ENCODE results near the gene DUSP8.
"Not testable (repeated sequence)": the region's sequence is repeated elsewhere in the genome, so short reads cannot be mapped to it uniquely, and the experiment has no call there.

The DUSP8 gene

DNA sequence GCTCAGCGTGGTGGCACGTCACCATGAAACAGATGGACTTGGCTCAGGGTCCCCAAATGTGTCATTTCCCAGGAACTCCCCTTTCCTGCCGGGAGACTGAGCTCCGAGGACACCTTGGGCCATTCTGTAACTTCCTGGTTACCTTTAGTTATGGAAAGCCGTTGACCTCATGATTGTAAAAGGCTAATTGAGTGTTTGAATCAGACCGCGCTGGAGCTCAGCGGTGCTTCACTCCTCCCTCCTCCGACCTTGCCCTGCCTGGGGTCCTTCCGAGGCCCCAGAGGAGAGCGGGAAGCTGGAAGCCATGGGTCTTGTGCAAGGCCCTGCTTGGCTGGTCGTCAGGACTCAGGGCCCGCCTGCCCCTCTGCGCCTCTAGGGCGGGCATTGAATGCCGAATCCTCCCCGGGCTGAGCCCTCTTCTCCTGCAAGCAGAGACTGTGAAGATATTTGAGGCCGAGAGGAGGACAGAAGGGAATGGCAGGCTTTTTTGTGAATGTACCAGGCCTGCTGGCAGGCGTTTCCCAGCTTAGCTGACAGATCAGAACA, 24.6 kb upstream of the DUSP8 start:
- H3K4me1 ChIP-seq (ENCODE audit: control insufficient read depth in 2 of 2, insufficient read depth in 1 of 2, low read depth in 1 of 2, low read length in 2 of 2); H3K79me1 ChIP-seq (ENCODE audit: low read depth, low read length); H3K27ac ChIP-seq (replicated peaks; ENCODE audit: low read length); H3K9me3 ChIP-seq (replicated peaks in 1 of 2; ENCODE audit: control insufficient read depth in 2 of 2, insufficient read depth in 1 of 2, low read depth in 1 of 2, low read length in 2 of 2); H3K4ac ChIP-seq (ENCODE audit: low read length); H4K8ac ChIP-seq (ENCODE audit: low read depth, low read length); H4K91ac ChIP-seq (ENCODE audit: low read depth, low read length, poor library complexity); DNase-seq (ENCODE audit: low spot score); H2BK12ac ChIP-seq (ENCODE audit: low read length); H2BK15ac ChIP-seq (ENCODE audit: low read length); H2BK5ac ChIP-seq (ENCODE audit: low read length); H3K9ac ChIP-seq (ENCODE audit: low read depth, low read length, poor library complexity); H3K4me2 ChIP-seq (ENCODE audit: insufficient read depth, low read length, poor library complexity, severe bottlenecking); H3K4me3 ChIP-seq (ENCODE audit: low read length in 2 of 2); H2AK5ac ChIP-seq (ENCODE audit: low read depth, low read length); H3K23ac ChIP-seq (ENCODE audit: low read depth, low read length, poor library complexity); H3K36me3 ChIP-seq (replicated peaks in 1 of 2; ENCODE audit: control insufficient read depth in 2 of 2, insufficient read depth in 2 of 2, low read length in 2 of 2); H2BK120ac ChIP-seq (ENCODE audit: low read depth, low read length); H3K14ac ChIP-seq (ENCODE audit: low read length): not testable (repeated sequence)
- peak overlapping the region; percentile 13 for H3K18ac ChIP-seq (ENCODE audit: low read length)
- no CpG with 5 or more reads among the region's 19 CpGs for WGBS, 2 donors (ENCODE audit: extremely low coverage in 2 of 2, insufficient read length in 2 of 2, insufficient replicate concordance in 1 of 2)
- H2AFZ ChIP-seq (ENCODE audit: low read length): peak overlapping the region; percentile 50
- peaks cover 0 to 27% (median 11%) of the 10 kb centered on the region in 3 experiments for H3K27me3 ChIP-seq (ENCODE audit: control insufficient read depth in 3 of 3, insufficient read depth in 3 of 3, low read depth in 1 of 3, low read length in 3 of 3)

DNA sequence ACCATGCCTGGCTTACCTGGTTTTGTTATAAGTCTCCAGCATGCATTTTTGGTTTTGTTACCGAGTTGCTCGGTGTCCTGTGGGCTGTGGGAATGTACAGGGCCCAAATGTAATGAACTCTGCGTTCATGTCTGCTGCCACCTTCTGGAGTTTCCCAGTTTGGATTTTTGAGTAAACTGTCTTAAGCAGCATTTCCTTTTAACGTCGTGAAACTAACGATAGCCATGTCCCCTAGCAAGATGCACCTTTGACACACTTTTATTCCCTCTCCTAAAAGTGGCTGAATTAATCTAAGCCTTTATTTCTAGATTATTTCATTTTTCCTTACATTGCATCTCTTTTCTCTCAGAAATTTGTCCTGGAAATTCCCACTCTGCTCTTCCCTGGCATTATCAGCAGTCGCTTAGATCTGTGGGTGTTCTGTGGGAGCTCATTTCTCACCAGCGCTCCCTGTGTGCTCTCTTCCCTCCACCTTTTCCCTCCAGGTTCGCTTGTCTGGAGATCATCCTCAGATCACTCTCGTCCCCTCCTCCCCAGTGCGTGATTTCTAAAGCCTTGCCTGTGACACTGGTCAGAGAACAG, 24.0 kb upstream of the DUSP8 start:
- not testable (repeated sequence) for H4K91ac ChIP-seq (ENCODE audit: low read depth, low read length, poor library complexity); H2BK12ac ChIP-seq (ENCODE audit: low read length); H3K36me3 ChIP-seq (replicated peaks in 1 of 2; ENCODE audit: control insufficient read depth in 2 of 2, insufficient read depth in 2 of 2, low read length in 2 of 2); H3K14ac ChIP-seq (ENCODE audit: low read length); H3K23ac ChIP-seq (ENCODE audit: low read depth, low read length, poor library complexity); H2BK15ac ChIP-seq (ENCODE audit: low read length); H3K4me1 ChIP-seq (ENCODE audit: control insufficient read depth in 2 of 2, insufficient read depth in 1 of 2, low read depth in 1 of 2, low read length in 2 of 2); H3K4ac ChIP-seq (ENCODE audit: low read length); DNase-seq (ENCODE audit: low spot score); H2BK120ac ChIP-seq (ENCODE audit: low read depth, low read length); H3K18ac ChIP-seq (ENCODE audit: low read length); H2AK5ac ChIP-seq (ENCODE audit: low read depth, low read length); H2AFZ ChIP-seq (ENCODE audit: low read length); H3K9me3 ChIP-seq (replicated peaks in 1 of 2; ENCODE audit: control insufficient read depth in 2 of 2, insufficient read depth in 1 of 2, low read depth in 1 of 2, low read length in 2 of 2); H3K27ac ChIP-seq (replicated peaks; ENCODE audit: low read length); H3K9ac ChIP-seq (ENCODE audit: low read depth, low read length, poor library complexity); H3K4me3 ChIP-seq (ENCODE audit: low read length in 2 of 2); H2BK5ac ChIP-seq (ENCODE audit: low read length); H3K4me2 ChIP-seq (ENCODE audit: insufficient read depth, low read length, poor library complexity, severe bottlenecking); H3K79me1 ChIP-seq (ENCODE audit: low read depth, low read length); H4K8ac ChIP-seq (ENCODE audit: low read depth, low read length)
- no CpG with 5 or more reads among the region's 11 CpGs for WGBS, 2 donors (ENCODE audit: extremely low coverage in 2 of 2, insufficient read length in 2 of 2, insufficient replicate concordance in 1 of 2)
- peaks cover 0 to 27% (median 11%) of the 10 kb centered on the region in 3 experiments for H3K27me3 ChIP-seq (ENCODE audit: control insufficient read depth in 3 of 3, insufficient read depth in 3 of 3, low read depth in 1 of 3, low read length in 3 of 3)

DNA sequence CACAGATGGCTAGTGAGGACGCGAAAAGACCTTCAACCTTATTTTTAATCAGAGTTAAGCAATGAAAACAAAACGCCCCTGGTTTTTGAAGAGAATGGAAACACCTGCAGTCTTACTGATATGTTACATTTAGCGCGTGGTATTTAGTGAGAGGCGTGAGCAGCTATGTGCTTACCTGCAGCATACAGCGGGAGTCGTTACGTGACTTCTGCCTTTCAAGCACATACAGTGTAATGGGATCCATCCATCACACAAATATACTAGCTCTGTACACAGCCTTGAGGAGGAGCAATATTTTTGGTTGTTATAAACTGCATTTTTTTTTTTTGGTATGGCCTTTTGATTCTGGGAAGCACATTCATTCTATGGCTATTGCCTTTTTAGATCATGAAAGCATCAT, 20.6 kb upstream of the DUSP8 start:
- Histone ChIP-seq H3K27me3 (ENCODE audit: control insufficient read depth in 3 of 3, insufficient read depth in 3 of 3, low read depth in 1 of 3, low read length in 3 of 3) (peaks cover 0 to 18% (median 13%) of the 10 kb centered on the region in 3 experiments), H2BK15ac (ENCODE audit: low read length) (no peak overlapping the region), H2BK120ac (ENCODE audit: low read depth, low read length) (no peak overlapping the region), H3K9ac (ENCODE audit: low read depth, low read length, poor library complexity) (no peak overlapping the region), H3K4me3 (ENCODE audit: low read length in 2 of 2) (no peak overlapping the region), H3K4me2 (ENCODE audit: insufficient read depth, low read length, poor library complexity, severe bottlenecking) (no peak overlapping the region), H3K36me3 (replicated peaks in 1 of 2; ENCODE audit: control insufficient read depth in 2 of 2, insufficient read depth in 2 of 2, low read length in 2 of 2) (no peaks in the 10 kb centered on the region), H3K4ac (ENCODE audit: low read length) (no peak overlapping the region), H3K14ac (ENCODE audit: low read length) (no peak overlapping the region), H3K9me3 (replicated peaks in 1 of 2; ENCODE audit: control insufficient read depth in 2 of 2, insufficient read depth in 1 of 2, low read depth in 1 of 2, low read length in 2 of 2) (no peaks in the 10 kb centered on the region), H3K79me1 (ENCODE audit: low read depth, low read length) (no peaks in the 10 kb centered on the region), H3K23ac (ENCODE audit: low read depth, low read length, poor library complexity) (no peak overlapping the region), H2BK12ac (ENCODE audit: low read length) (no peak overlapping the region), H4K91ac (ENCODE audit: low read depth, low read length, poor library complexity) (no peak overlapping the region), H2AK5ac (ENCODE audit: low read depth, low read length) (no peak overlapping the region), H3K4me1 (ENCODE audit: control insufficient read depth in 2 of 2, insufficient read depth in 1 of 2, low read depth in 1 of 2, low read length in 2 of 2) (no peaks in the 10 kb centered on the region), H2AFZ (ENCODE audit: low read length) (no peak overlapping the region), H4K8ac (ENCODE audit: low read depth, low read length) (no peak overlapping the region), H2BK5ac (ENCODE audit: low read length) (no peak overlapping the region), H3K18ac (ENCODE audit: low read length) (no peak overlapping the region), H3K27ac (replicated peaks; ENCODE audit: low read length) (no peak overlapping the region)
- DNase-seq (ENCODE audit: low spot score): no peak
- no CpG with 5 or more reads among the region's 9 CpGs for WGBS, 2 donors (ENCODE audit: extremely low coverage in 2 of 2, insufficient read length in 2 of 2, insufficient replicate concordance in 1 of 2)

DNA sequence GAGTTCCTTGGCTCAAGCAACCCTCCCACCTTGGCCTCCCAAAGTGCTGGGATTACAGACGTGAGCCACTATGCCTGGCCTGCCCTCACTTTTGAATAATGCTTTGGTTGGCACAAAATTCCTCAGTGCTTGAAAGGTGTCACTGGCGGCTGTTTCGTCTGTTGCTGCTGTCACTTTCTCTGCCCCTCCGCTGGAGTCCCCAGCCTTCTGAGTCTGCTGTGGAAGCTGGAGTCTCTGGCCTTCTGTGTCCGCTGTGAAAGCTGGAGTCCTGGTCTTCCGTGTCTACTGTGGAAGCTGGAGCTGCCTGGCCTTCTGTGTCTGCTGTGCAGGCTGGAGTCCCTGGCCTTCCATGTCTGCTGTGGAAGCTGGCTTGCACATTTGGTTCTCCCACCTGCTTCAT, 17.9 kb upstream of the DUSP8 start:
- Histone ChIP-seq H2AK5ac (ENCODE audit: low read depth, low read length) (peak overlapping the region; percentile 63), H2BK12ac (ENCODE audit: low read length) (no peak overlapping the region), H4K91ac (ENCODE audit: low read depth, low read length, poor library complexity) (no peak overlapping the region), H3K23ac (ENCODE audit: low read depth, low read length, poor library complexity) (no peak overlapping the region), H3K9ac (ENCODE audit: low read depth, low read length, poor library complexity) (no peak overlapping the region), H2AFZ (ENCODE audit: low read length) (no peak overlapping the region), H2BK5ac (ENCODE audit: low read length) (no peak overlapping the region), H3K27ac (replicated peaks; ENCODE audit: low read length) (no peak overlapping the region), H2BK120ac (ENCODE audit: low read depth, low read length) (no peak overlapping the region), H2BK15ac (ENCODE audit: low read length) (no peak overlapping the region), H3K27me3 (ENCODE audit: control insufficient read depth in 3 of 3, insufficient read depth in 3 of 3, low read depth in 1 of 3, low read length in 3 of 3) (peaks cover 0 to 4% (median 1%) of the 10 kb centered on the region in 3 experiments), H4K8ac (ENCODE audit: low read depth, low read length) (no peak overlapping the region), H3K9me3 (replicated peaks in 1 of 2; ENCODE audit: control insufficient read depth in 2 of 2, insufficient read depth in 1 of 2, low read depth in 1 of 2, low read length in 2 of 2) (no peaks in the 10 kb centered on the region), H3K4me3 (ENCODE audit: low read length in 2 of 2) (peak overlapping the region in 1 of 2 donors; percentile 61), H3K18ac (ENCODE audit: low read length) (no peak overlapping the region), H3K4me2 (ENCODE audit: insufficient read depth, low read length, poor library complexity, severe bottlenecking) (no peak overlapping the region), H3K79me1 (ENCODE audit: low read depth, low read length) (no peaks in the 10 kb centered on the region), H3K4me1 (ENCODE audit: control insufficient read depth in 2 of 2, insufficient read depth in 1 of 2, low read depth in 1 of 2, low read length in 2 of 2) (no peaks in the 10 kb centered on the region), H3K14ac (ENCODE audit: low read length) (no peak overlapping the region), H3K4ac (ENCODE audit: low read length) (no peak overlapping the region), H3K36me3 (replicated peaks in 1 of 2; ENCODE audit: control insufficient read depth in 2 of 2, insufficient read depth in 2 of 2, low read length in 2 of 2) (no peaks in the 10 kb centered on the region)
- DNase-seq (ENCODE audit: low spot score): no peak
- no CpG with 5 or more reads among the region's 6 CpGs for WGBS, 2 donors (ENCODE audit: extremely low coverage in 2 of 2, insufficient read length in 2 of 2, insufficient replicate concordance in 1 of 2)
